ENCODE data around the gene TAGLN.

TAGLN gene

GRCh38 chr11:117214404-117215110, 15.4 kb downstream of the TAGLN start:
- DNase-seq (ENCODE audit: low spot score) = no peak

- DNase-seq (ENCODE audit: low spot score) = no peak
These were observed 18.2 kb downstream of the TAGLN start for GRCh38 chr11:117217141-117218084.

- no peak for DNase-seq (ENCODE audit: low spot score)
These were observed 19.2 kb downstream of the TAGLN start for GRCh38 chr11:117218133-117218915.

- DNase-seq (ENCODE audit: low spot score) = no peak
These were observed 19.8 kb downstream of the TAGLN start for GRCh38 chr11:117219001-117219400.

GRCh38 chr11:117219455-117219854, 20.3 kb downstream of the TAGLN start:
- no peak for DNase-seq (ENCODE audit: low spot score)

GRCh38 chr11:117219995-117220394, 20.8 kb downstream of the TAGLN start:
- DNase-seq (ENCODE audit: low spot score) = no peak

GRCh38 chr11:117220568-117220967, 21.4 kb downstream of the TAGLN start:
- no peak for DNase-seq (ENCODE audit: low spot score)

- DNase-seq (ENCODE audit: low spot score) = no peak
These were observed 22.0 kb downstream of the TAGLN start for GRCh38 chr11:117220999-117221774.

GRCh38 chr11:117221775-117222517, 22.8 kb downstream of the TAGLN start:
- DNase-seq (ENCODE audit: low spot score) = no peak

GRCh38 chr11:117222991-117223740, 24.0 kb downstream of the TAGLN start:
- DNase-seq (ENCODE audit: low spot score) = no peak

GRCh38 chr11:117223741-117224689, 24.8 kb downstream of the TAGLN start:
- no peak for DNase-seq (ENCODE audit: low spot score)

- no peak for DNase-seq (ENCODE audit: low spot score)
These were observed 26.5 kb downstream of the TAGLN start for GRCh38 chr11:117225553-117226170.

- peak; percentile 84 for DNase-seq (ENCODE audit: low spot score)
These were observed 27.5 kb downstream of the TAGLN start for GRCh38 chr11:117226388-117227385.

- DNase-seq (ENCODE audit: low spot score) = no peak
These were observed 28.9 kb downstream of the TAGLN start for GRCh38 chr11:117228091-117228490.

GRCh38 chr11:117229411-117229810, 30.2 kb downstream of the TAGLN start:
- DNase-seq (ENCODE audit: low spot score) = no peak

GRCh38 chr11:117229931-117230285, 30.7 kb downstream of the TAGLN start:
- DNase-seq (ENCODE audit: low spot score) = no peak

GRCh38 chr11:117230286-117230961, 31.3 kb downstream of the TAGLN start:
- peak; percentile 67 for DNase-seq (ENCODE audit: low spot score)
